Kidney epithelial cell (primary cell): ENCODE results near the gene PIK3AP1. TPM values are rescaled to one million over a fixed set of nuclear protein-coding genes. Genes with fewer than 3 reads are reported as not detected.

Experiments used
- DNase-seq: peaks from one replicate; pipeline ENCODE4 v3.0.0-alpha.2; 2010; ENCODE audit warnings: low read depth
- H3K27me3 ChIP-seq: 2 replicates; pipeline ENCODE4 v1.6.0; 2011; ENCODE audit warnings: low read length; ENCODE audit not compliant: control insufficient read depth, insufficient read depth
- H3K36me3 ChIP-seq: 2 replicates; pipeline ENCODE4 v1.5.1; 2011; ENCODE audit warnings: low read length; ENCODE audit not compliant: control insufficient read depth, insufficient read depth
- H3K4me3 ChIP-seq: 2 replicates; pipeline ENCODE4 v1.5.1; 2011; ENCODE audit warnings: low read depth, mild to moderate bottlenecking, control low read depth, low read length
- total RNA-seq: library from RNA; depleted of rRNA; stranded (reverse); fragments of >200 nt; gene quantifications from 2 replicates; pipeline ENCODE4 v1.2.3, GENCODE V29; 2015
- TF ChIP-seq, protein P1 (sequence below): IDR thresholded peaks from 2 replicates; pipeline ENCODE4 v1.5.1; 2011; ENCODE audit warnings: mild to moderate bottlenecking, moderate library complexity, low read length, control low read depth, inconsistent platforms; ENCODE audit not compliant: insufficient read depth, poor library complexity, severe bottlenecking

The PIK3AP1 gene
- total RNA-seq, 1 donor from 2014 or later: 8.9 TPM

GRCh38 chr10:96570983-96571964 is 149.0 kb downstream of the PIK3AP1 start:
- DNase-seq: no peak
- TF ChIP-seq, protein P1, sequence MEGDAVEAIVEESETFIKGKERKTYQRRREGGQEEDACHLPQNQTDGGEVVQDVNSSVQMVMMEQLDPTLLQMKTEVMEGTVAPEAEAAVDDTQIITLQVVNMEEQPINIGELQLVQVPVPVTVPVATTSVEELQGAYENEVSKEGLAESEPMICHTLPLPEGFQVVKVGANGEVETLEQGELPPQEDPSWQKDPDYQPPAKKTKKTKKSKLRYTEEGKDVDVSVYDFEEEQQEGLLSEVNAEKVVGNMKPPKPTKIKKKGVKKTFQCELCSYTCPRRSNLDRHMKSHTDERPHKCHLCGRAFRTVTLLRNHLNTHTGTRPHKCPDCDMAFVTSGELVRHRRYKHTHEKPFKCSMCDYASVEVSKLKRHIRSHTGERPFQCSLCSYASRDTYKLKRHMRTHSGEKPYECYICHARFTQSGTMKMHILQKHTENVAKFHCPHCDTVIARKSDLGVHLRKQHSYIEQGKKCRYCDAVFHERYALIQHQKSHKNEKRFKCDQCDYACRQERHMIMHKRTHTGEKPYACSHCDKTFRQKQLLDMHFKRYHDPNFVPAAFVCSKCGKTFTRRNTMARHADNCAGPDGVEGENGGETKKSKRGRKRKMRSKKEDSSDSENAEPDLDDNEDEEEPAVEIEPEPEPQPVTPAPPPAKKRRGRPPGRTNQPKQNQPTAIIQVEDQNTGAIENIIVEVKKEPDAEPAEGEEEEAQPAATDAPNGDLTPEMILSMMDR: no peak
- Histone ChIP-seq H3K27me3 (no peaks in the 10 kb centered on the region), H3K4me3 (no peak overlapping the region), H3K36me3 (no peaks in the 10 kb centered on the region)

DNA sequence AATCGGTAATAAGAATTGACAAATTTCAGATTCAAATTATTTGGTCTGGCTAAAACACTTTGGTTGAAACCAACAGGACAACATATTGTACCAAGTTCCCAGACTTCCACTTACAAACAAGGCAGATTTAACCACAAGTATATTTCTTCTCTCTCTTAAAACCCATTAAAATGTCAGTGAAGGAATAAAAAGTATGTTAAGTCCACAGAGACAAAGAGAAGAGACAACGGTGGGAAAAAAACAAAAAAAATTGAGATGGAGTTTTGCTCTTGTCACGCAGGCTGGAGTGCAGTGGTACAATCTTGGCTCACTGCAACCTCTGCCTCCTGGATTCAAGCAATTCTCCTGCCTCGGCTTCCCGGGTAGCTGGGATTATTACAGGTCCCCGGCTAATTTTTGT is 149.8 kb downstream of the PIK3AP1 start:
- no peaks in the 10 kb centered on the region for H3K36me3 ChIP-seq
- no peaks in the 10 kb centered on the region for H3K27me3 ChIP-seq
- TF ChIP-seq, protein P1: no peak
- no peak overlapping the region for H3K4me3 ChIP-seq
- DNase-seq: no peak

GRCh38 chr10:96568402-96568801 is 151.9 kb downstream of the PIK3AP1 start:
- Histone ChIP-seq H3K27me3 (no peaks in the 10 kb centered on the region), H3K4me3 (no peak overlapping the region), H3K36me3 (no peaks in the 10 kb centered on the region)
- TF ChIP-seq, protein P1: no peak
- DNase-seq: no peak

DNA sequence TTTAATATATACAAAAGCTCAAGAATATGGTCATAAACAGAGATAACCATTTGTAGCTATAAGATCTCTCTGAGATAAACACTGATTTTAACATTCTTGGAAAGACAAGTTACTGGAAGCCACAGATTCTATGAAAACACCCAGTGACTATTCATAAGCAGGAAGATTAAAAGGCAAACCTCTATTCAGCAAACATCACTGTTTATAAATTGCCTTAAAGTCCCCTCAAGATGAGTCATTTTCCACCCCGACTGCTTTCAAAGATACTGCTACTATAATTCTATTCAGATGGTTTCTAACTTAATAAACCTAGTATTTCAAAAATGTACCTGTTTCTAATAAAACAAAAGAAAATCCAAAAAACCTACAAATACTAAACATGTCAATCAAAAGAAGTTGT is 154.5 kb downstream of the PIK3AP1 start:
- Histone ChIP-seq H3K4me3 (no peak overlapping the region), H3K27me3 (no peaks in the 10 kb centered on the region), H3K36me3 (no peaks in the 10 kb centered on the region)
- DNase-seq: no peak
- TF ChIP-seq, protein P1: no peak

GRCh38 chr10:96560966-96561887 is 159.1 kb downstream of the PIK3AP1 start:
- H3K36me3 ChIP-seq: no peaks in the 10 kb centered on the region
- no peak for DNase-seq
- no peaks in the 10 kb centered on the region for H3K27me3 ChIP-seq
- TF ChIP-seq, protein P1: no peak
- no peak overlapping the region for H3K4me3 ChIP-seq
